Activated naive CD8-positive, alpha-beta T cell treated with anti-CD3 and anti-CD28 coated beads, Interleukin-2, amount 50 U/mL, for 24 hours (primary cell): Measurements from ENCODE around the gene UTP4.
A peak's percentile ranks its signal among the peaks of the same experiment; 100 is the strongest.

Experiments used
- ATAC-seq: fragments of 150-1000 bp; cut with Tn5 transposase; one replicate; pipeline ENCODE4 v1.10.0; 2021
- DNase-seq: peaks from one replicate; pipeline ENCODE4 v3.0.0; 2021
- H3K27ac Mint-ChIP-seq: one replicate; pipeline ENCODE4 v1.8.0; 2021; ENCODE audit warnings: mild to moderate bottlenecking, mixed read lengths
- H3K27me3 Mint-ChIP-seq: one replicate; pipeline ENCODE4 v1.8.0; 2021; ENCODE audit warnings: mixed read lengths
- H3K36me3 Mint-ChIP-seq: one replicate; pipeline ENCODE4 v1.8.0; 2021; ENCODE audit warnings: low read depth, mixed read lengths
- H3K4me1 Mint-ChIP-seq: one replicate; pipeline ENCODE4 v1.8.0; 2021; ENCODE audit warnings: mixed read lengths
- H3K4me3 Mint-ChIP-seq: one replicate; pipeline ENCODE4 v1.8.0; 2021; ENCODE audit warnings: mild to moderate bottlenecking, moderate library complexity, mixed read lengths
- H3K9me3 Mint-ChIP-seq: one replicate; pipeline ENCODE4 v1.8.0; 2021; ENCODE audit warnings: mixed read lengths

Gene UTP4

GRCh38 chr16:69166946-69167930, 34.8 kb downstream of the UTP4 start:
- no peaks in the 10 kb centered on the region for H3K9me3 Mint-ChIP-seq
- peaks cover 72% of the 10 kb centered on the region for H3K4me1 Mint-ChIP-seq
- peak overlapping the region; percentile 30 for H3K4me3 Mint-ChIP-seq
- H3K36me3 Mint-ChIP-seq = peaks cover 78% of the 10 kb centered on the region
- H3K27me3 Mint-ChIP-seq = no peaks in the 10 kb centered on the region
- peak overlapping the region; percentile 93 for H3K27ac Mint-ChIP-seq
- DNase-seq = no peak
- ATAC-seq = no peak

GRCh38 chr16:69169051-69169450, 36.6 kb downstream of the UTP4 start:
- H3K36me3 Mint-ChIP-seq = peaks cover 65% of the 10 kb centered on the region
- no peak overlapping the region for H3K4me3 Mint-ChIP-seq

GRCh38 chr16:69169607-69170352, 37.3 kb downstream of the UTP4 start:
- Mint-ChIP-seq H3K36me3 (peaks cover 61% of the 10 kb centered on the region), H3K4me3 (no peak overlapping the region), H3K27ac (no peak overlapping the region), H3K4me1 (peaks cover 62% of the 10 kb centered on the region), H3K27me3 (no peaks in the 10 kb centered on the region), H3K9me3 (no peaks in the 10 kb centered on the region)
- ATAC-seq = no peak
- no peak for DNase-seq

More at GRCh38 chr16:69169051-69169450, 36.6 kb downstream of the UTP4 start:
- H3K27ac Mint-ChIP-seq = no peak overlapping the region
- H3K27me3 Mint-ChIP-seq = no peaks in the 10 kb centered on the region
- no peak for DNase-seq
- H3K4me1 Mint-ChIP-seq = peaks cover 67% of the 10 kb centered on the region
- H3K9me3 Mint-ChIP-seq = no peaks in the 10 kb centered on the region
- ATAC-seq = no peak

GRCh38 chr16:69171325-69172084, 39.1 kb downstream of the UTP4 start:
- peaks cover 49% of the 10 kb centered on the region for H3K4me1 Mint-ChIP-seq
- ATAC-seq = no peak
- no peaks in the 10 kb centered on the region for H3K27me3 Mint-ChIP-seq
- no peaks in the 10 kb centered on the region for H3K9me3 Mint-ChIP-seq
- no peak overlapping the region for H3K4me3 Mint-ChIP-seq
- DNase-seq = no peak
- peaks cover 49% of the 10 kb centered on the region for H3K36me3 Mint-ChIP-seq
- H3K27ac Mint-ChIP-seq = no peak overlapping the region

- H3K9me3 Mint-ChIP-seq = no peaks in the 10 kb centered on the region
- peaks cover 27% of the 10 kb centered on the region for H3K4me1 Mint-ChIP-seq
- H3K27ac Mint-ChIP-seq = no peak overlapping the region
- H3K4me3 Mint-ChIP-seq = no peak overlapping the region
- H3K27me3 Mint-ChIP-seq = no peaks in the 10 kb centered on the region
- no peak for DNase-seq
- H3K36me3 Mint-ChIP-seq = peaks cover 8% of the 10 kb centered on the region
- ATAC-seq = no peak
These were observed 43.8 kb downstream of the UTP4 start for GRCh38 chr16:69176033-69176800.

- peaks cover 36% of the 10 kb centered on the region for H3K4me1 Mint-ChIP-seq
- H3K4me3 Mint-ChIP-seq = no peak overlapping the region
- ATAC-seq (peak; percentile 46), DNase-seq (no peak)
- no peaks in the 10 kb centered on the region for H3K27me3 Mint-ChIP-seq
- H3K9me3 Mint-ChIP-seq = no peaks in the 10 kb centered on the region
- H3K36me3 Mint-ChIP-seq = peaks cover 7% of the 10 kb centered on the region
- H3K27ac Mint-ChIP-seq = peak overlapping the region; percentile 17
These were observed 47.0 kb downstream of the UTP4 start for GRCh38 chr16:69179328-69180010.

- H3K9me3 Mint-ChIP-seq = no peaks in the 10 kb centered on the region
- no peak for DNase-seq
- no peaks in the 10 kb centered on the region for H3K27me3 Mint-ChIP-seq
- ATAC-seq = no peak
- H3K4me3 Mint-ChIP-seq = no peak overlapping the region
- H3K4me1 Mint-ChIP-seq = peaks cover 41% of the 10 kb centered on the region
- H3K36me3 Mint-ChIP-seq = peaks cover 7% of the 10 kb centered on the region
- no peak overlapping the region for H3K27ac Mint-ChIP-seq
These were observed 47.5 kb downstream of the UTP4 start for GRCh38 chr16:69180011-69180338.

- DNase-seq = no peak
- no peak overlapping the region for H3K27ac Mint-ChIP-seq
- H3K36me3 Mint-ChIP-seq = peaks cover 3% of the 10 kb centered on the region
These were observed 50.4 kb downstream of the UTP4 start for GRCh38 chr16:69182730-69183416.

GRCh38 chr16:69186642-69187445, 54.4 kb downstream of the UTP4 start, which contains the start of gene SNTB2:
Gene SNTB2 (plus strand): TSS chr16:69187164. CDS start chr16:69187167, 3 bp downstream.
- peaks cover 3% of the 10 kb centered on the region for H3K36me3 Mint-ChIP-seq
- no peaks in the 10 kb centered on the region for H3K9me3 Mint-ChIP-seq
- DNase-seq (peak; percentile 86), ATAC-seq (peak; percentile 90)
- H3K4me1 Mint-ChIP-seq = peaks cover 71% of the 10 kb centered on the region
- peak within 1 kb of the TSS; percentile 98 for H3K27ac Mint-ChIP-seq
- no peaks in the 10 kb centered on the region for H3K27me3 Mint-ChIP-seq
- H3K4me3 Mint-ChIP-seq = peak within 1 kb of the TSS; percentile 89

More at GRCh38 chr16:69182730-69183416, 50.4 kb downstream of the UTP4 start:
- H3K27me3 Mint-ChIP-seq = no peaks in the 10 kb centered on the region
- no peak for ATAC-seq
- peaks cover 53% of the 10 kb centered on the region for H3K4me1 Mint-ChIP-seq
- no peak overlapping the region for H3K4me3 Mint-ChIP-seq
- no peaks in the 10 kb centered on the region for H3K9me3 Mint-ChIP-seq

GRCh38 chr16:69187446-69188235, 55.2 kb downstream of the UTP4 start:
- Mint-ChIP-seq H3K27ac (peak overlapping the region; percentile 84), H3K36me3 (no peaks in the 10 kb centered on the region), H3K9me3 (no peaks in the 10 kb centered on the region), H3K27me3 (no peaks in the 10 kb centered on the region), H3K4me1 (peaks cover 69% of the 10 kb centered on the region), H3K4me3 (peak overlapping the region; percentile 88)
- ATAC-seq = peak; percentile 11
- peak; percentile 53 for DNase-seq

GRCh38 chr16:69188236-69188549, 55.7 kb downstream of the UTP4 start:
- Mint-ChIP-seq H3K36me3 (peaks cover 1% of the 10 kb centered on the region), H3K27ac (peak overlapping the region; percentile 84), H3K27me3 (no peaks in the 10 kb centered on the region), H3K4me3 (peak overlapping the region; percentile 88), H3K4me1 (peaks cover 63% of the 10 kb centered on the region), H3K9me3 (no peaks in the 10 kb centered on the region)
- DNase-seq (no peak), ATAC-seq (no peak)

- Mint-ChIP-seq H3K4me3 (peak overlapping the region; percentile 88), H3K36me3 (peaks cover 1% of the 10 kb centered on the region), H3K9me3 (no peaks in the 10 kb centered on the region), H3K4me1 (peaks cover 60% of the 10 kb centered on the region), H3K27me3 (no peaks in the 10 kb centered on the region), H3K27ac (peak overlapping the region; percentile 84)
- ATAC-seq (no peak), DNase-seq (no peak)
These were observed 56.3 kb downstream of the UTP4 start for GRCh38 chr16:69188716-69189115.
